HG03108 (cell line): ENCODE results near the gene SEMA4F.

Experiments
- ATAC-seq: cut with Tn5 transposase; IDR thresholded peaks from one replicate; pipeline ENCODE4 v1.9.1; 2021; ENCODE audit warnings: moderate library complexity; ENCODE audit not compliant: unreplicated experiment

SEMA4F gene

DNA sequence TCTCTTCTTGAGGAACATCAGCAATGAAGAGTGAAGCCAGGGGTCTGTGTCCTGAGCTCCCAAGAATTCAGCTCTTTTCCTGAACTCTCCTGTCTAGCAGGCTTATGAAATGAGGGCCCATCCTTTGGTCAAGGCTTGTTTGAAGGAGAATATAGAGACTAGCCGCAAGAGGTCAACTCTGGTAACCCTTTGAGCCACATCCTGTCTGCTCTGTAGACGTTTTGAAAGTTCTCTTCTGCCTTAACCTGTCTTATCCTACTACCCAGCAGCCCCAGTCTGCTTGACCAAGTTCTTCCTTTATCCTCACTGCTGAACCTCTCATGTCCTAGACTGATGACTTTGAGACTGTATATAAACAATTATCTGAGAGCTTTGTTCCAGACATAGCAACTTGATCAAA, 5.4 kb downstream of the SEMA4F start:
- ATAC-seq: no peak

DNA sequence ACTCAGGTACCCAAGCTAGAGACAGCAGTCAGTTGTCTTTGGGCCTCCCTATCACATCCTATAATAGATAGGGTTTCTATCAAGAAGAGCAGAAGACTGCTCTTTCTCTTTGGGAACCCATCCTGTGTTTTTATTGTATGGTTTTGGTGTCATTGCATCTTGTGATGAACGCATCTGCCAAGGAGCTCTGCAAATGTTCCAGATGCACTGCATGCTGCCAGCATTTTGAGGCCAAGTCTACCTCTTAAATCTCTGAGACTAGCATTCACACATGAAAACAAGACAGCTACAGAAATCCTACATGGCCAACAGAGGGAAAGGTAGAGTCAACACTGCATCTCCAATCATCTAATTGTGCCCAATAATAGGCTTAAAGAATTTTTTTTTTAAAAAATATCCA, 14.0 kb downstream of the SEMA4F start:
- no peak for ATAC-seq

DNA sequence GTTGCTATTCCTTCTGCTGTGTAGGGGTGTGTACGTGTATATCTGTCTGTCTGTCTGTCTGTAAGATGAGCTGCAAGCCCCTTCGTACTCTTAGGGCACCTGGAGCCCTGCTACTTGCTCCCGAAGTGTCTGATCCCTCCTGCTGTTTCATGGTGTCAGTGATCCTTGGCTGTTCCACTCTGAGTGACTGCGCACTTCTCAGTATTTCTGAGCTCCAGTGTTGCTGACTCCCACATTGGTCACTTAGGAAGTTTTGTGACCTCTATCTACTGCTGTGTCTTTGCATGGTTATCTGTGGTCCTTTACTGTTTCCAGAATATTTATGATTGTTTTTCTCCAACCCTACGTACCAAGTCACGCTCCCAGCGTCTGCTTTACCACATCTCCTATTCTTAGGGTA, 16.2 kb downstream of the SEMA4F start:
- no peak for ATAC-seq

DNA sequence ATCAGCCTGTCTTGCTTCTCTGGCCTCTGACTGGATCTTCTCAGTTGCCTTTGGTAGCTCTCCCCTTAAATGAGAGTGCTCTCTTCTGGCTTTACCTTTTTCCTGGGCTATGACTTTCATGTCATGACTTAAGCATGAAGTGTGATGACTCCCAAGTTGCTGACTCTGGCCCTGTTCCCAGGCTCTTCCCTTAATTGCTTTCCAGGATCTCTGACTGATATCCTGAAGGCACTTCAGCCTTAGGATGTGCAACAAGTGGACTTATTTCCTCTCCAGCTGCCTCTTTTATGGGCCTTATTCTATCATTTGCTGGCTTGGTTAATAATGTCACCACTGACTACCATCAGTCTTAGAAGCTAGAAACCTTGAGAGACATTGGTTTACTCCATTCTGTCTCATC, 17.4 kb downstream of the SEMA4F start:
- no peak for ATAC-seq

DNA sequence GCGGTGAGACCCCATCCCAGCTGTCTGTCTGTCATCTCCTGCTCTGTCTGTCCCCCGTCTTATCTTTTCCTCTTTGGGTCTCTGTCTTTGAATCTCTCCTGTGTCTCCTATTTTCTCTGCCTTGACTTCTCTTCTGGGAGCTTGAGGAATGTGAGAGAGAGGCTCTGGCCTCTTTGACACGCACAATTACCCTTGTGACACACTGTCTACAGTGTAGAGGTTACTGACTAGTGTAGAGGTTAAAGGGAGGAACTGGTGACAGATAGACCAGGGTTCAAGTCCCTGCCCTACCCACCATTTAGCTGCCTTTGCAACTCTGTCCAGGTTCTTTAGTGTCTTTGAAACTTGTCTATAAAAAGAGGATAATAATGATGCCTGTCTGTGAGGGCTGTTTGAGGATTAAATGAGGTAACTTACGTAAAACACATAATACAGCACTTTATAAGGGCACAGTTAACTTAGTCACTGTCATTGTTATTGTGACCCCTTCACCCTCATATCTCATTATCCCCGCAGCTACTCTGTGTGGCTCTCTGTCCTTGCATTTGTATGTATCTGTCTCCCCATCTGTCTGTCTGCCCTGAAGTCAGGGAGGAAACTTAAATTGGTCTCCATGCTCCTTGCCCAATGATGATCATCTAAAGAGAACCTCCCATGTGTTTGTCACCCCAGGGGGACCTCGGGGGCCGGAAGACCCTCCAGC, 19.9 kb downstream of the SEMA4F start:
- ATAC-seq: no peak

DNA sequence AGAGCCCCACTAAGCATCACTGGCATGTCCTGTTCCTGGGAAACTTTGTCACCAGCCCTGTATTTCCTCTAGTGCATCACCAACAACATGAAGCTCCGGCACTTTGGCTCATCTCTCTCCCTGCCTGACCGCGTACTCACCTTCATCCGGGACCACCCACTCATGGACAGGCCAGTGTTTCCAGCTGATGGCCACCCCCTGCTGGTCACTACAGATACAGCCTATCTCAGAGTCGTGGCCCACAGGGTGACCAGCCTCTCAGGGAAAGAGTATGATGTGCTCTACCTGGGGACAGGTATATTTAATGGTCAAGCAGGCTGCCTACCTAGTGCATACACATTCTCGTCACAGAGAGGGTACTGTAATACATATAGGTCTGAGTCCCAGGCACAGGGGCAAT, 21.0 kb downstream of the SEMA4F start:
- no peak for ATAC-seq

DNA sequence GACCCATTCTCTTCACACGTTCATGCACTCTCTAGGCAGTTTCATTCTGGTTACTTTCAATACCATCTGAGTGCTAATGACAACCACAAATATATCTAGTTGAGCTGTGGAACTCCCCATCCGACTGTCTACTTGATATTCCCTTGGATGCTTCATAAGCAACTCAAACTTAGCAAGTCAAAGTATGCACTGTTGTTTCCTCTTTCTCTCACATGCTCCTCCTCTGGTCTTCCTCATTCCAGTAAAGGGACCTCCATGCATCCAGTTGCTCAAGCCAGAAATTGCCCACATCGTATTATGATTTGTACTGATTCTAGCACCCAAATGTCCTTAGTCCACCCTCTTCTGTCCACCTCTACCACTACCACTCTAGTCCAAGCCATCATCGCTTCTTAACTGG, 22.3 kb downstream of the SEMA4F start:
- ATAC-seq: no peak

DNA sequence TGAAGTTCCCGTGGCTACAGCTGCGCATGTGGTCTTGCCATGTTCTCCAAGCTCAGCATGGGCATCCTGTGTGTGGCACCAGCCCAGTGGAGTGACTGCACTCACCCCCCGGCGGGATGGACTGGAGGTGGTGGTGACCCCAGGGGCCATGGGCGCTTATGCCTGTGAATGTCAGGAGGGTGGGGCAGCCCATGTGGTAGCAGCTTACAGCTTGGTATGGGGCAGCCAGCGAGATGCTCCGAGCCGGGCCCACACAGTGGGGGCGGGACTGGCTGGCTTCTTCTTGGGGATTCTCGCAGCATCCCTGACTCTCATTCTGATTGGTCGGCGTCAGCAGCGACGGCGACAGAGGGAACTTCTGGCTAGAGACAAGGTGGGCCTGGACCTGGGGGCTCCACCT, 25.6 kb downstream of the SEMA4F start:
- no peak for ATAC-seq

DNA sequence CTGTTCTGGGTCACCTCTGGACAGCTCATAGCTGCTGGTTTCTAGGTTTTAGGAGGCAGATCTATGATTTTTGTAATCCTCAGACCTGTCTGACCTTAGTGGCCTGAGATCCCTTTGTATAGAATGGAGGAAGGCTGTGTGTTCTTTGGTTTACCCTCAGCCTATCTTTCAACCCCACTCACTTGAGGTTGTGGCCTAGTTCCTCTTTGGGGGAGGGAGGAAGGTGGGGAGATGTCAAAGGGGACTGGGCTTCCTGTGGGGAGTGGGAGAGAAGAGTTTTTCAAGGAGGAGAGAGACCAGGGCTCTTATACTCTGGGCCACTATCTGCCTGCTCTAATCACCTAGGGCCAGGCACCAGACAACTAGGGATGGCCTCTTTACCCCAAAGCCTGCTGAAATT, 28.5 kb downstream of the SEMA4F start:
- no peak for ATAC-seq

DNA sequence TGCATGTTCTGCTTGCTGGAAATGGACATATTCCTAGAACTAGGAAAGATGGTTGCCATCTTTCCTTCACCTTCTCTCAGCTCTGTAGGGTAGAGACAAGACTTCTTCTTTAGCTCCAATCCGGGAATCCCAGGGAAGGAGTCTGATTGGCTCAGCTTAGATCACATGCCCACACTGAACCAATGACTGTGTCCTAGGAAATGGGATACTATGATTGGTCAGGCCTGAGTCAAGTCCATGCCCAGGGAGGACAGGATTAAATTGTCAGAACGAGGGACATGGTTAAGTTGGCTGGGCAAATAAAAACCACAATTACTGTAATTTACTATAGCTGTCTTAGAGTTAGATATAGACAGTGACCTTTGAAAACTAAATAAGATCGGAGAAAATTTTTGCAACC, 31.4 kb downstream of the SEMA4F start:
- no peak for ATAC-seq

DNA sequence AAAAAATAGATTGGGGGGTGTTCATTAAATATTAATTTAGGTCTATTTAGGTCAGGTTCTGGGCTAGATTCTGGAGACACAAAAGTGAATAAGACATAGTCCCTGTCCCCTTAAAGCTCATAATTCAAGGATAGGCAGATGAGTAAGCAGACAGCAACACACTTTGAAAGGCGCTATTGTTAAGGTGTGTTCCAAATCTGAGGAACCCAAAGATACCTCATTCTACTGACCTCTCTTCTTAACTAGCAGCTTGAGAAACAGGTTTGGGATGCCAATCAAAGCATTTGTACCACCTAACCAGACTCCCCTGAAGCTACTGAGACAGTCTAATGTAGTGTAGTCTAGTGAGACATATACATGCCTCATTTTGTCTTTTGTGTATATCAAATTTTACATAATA, 34.8 kb downstream of the SEMA4F start:
- no peak for ATAC-seq

DNA sequence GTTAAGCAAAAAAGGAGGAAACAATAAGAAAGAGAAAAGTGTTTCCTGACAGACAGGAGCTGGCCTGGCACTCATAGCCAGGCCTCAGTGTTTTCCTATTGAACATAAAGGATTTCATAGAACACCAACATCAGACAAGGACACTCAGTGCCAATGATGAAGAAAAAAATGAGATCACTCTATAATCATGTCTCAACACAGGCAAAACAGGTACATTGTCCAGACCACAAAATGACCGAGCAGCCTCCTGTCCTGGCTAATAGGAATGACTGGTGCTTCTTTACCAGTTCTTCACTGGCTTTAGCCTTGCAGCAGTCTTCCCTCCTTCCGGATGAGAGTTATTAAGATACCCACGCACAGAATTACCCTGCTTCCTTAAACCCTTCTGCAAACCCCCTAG, 35.6 kb downstream of the SEMA4F start:
- no peak for ATAC-seq

DNA sequence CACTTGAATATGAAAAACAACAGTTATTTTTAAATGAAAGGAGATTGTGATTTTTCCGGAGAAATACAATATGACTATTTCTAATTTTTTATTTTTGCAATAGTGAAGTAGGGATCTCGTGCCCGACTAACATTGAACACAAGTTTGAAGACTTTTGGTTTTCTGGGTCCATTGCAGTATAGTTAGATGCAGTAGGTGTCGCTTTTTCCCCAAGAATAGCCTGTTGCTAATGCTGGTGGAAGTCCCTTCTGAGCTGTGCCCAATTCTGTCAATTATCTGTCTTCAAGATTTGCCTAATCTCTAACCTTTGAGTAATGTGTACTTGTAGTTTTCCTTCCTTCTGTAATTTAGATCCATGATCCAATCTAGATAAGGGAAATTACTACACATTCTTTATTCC, 36.5 kb downstream of the SEMA4F start:
- no peak for ATAC-seq

DNA sequence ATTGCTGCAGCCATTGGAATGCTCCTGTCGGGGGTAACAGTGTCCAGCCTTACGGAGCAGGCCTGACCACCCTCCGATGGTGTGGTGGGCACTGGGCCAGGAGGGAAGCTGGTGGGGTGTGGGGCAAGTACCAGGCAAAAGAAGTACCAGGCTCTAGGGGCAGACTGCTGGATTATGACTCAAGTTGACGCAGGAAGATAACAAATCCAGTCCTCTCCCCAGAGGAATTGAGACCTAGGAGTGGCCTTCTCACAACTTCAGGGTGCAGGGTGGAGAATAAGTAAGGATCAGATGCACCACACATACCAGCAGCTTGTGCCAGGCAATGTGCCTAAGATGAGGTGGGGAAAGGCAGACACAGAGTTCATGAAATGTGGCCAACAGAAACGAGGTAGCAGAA, 37.9 kb downstream of the SEMA4F start:
- no peak for ATAC-seq

DNA sequence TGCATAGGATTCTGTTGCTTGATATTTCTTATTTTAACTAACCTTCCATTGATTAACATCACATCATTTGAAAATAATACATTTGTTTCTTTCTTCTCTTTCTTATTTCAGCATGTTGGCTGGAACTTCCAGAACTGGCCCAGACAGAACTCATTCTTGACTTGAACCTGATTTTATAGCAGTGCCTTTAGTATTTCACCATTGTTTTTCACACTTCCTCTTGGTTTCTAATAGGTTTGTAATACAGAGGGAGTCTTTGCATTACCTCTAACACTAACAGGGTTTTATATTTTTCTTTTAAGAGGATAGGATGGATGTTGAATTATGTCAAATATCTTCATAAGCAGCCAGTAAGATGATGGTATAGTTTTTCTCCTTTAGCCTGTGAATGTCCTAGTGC, 39.2 kb downstream of the SEMA4F start:
- ATAC-seq: no peak

DNA sequence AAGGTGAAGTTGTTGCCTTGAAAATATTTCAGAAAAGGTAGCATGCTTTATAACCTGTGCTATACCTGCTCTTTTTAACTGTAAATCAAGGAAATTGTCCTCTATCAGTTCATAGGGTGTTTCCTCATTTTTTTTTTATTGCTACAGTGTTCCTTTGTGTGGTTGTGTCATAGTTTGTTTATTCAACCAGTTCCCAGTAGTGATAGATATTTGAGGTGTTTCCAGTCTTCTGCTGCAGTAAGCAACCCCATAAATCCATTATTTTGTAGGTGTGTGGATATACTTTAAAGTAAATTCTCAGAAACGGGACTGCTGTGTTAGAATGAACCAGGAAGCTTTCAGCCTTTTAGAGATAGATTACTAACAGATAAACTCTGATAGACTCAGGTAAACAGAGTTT, 39.6 kb downstream of the SEMA4F start:
- no peak for ATAC-seq

DNA sequence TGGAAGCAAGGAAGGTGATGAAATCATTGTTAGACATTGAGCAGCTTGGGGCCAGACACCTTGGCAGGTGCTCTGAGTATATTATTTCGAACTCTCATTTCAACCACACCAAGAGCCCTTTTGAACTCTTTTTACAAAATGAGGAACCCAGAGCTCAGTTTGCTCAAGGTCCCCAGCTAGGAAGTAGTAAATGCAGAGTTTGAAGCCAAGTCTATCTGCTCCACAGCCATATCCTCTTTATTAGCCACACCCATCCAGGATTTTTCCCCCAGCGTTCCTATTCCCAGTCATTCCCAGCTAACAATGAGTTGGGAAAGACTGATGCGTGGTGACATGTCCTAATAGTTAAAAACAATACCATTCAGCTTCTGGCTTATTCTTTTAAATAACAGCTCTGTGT, 40.2 kb downstream of the SEMA4F start:
- ATAC-seq: no peak

DNA sequence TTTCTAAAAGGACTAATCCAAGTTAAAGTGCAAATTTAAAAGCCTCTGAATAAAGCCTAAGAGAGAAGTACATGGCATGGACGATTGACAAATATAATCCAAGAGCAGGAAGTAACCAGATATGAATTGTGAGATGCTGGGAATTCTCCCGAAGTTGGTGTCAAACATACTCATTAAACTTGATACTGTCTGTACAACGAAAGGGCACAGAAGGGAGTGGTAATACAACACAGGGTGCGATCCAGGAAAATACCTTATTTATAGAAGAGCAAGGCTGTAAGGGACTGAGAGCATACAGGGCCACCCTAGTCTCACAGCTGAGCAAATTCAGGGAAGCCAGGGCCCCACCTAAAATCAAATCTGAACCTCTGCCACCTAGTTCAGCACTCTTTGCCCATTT, 41.6 kb downstream of the SEMA4F start:
- no peak for ATAC-seq

DNA sequence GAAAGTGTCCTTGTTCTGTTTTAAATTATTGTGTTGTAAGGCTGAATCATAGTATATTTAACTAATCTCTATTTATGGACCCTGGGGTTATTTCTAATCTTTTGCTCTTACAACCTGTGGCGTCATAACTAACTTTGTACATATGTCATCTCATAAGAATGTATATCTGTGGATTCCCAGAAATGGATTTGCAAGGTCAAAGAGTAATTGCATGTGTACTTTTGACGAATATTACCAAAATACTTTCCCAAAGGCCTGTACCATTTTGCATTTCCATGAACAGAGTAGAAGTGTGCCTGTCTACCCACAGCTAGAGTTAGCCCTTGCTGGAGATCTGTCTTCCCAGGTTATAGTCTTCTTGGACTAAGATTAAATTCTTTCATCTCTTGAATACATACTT, 42.8 kb downstream of the SEMA4F start:
- no peak for ATAC-seq

DNA sequence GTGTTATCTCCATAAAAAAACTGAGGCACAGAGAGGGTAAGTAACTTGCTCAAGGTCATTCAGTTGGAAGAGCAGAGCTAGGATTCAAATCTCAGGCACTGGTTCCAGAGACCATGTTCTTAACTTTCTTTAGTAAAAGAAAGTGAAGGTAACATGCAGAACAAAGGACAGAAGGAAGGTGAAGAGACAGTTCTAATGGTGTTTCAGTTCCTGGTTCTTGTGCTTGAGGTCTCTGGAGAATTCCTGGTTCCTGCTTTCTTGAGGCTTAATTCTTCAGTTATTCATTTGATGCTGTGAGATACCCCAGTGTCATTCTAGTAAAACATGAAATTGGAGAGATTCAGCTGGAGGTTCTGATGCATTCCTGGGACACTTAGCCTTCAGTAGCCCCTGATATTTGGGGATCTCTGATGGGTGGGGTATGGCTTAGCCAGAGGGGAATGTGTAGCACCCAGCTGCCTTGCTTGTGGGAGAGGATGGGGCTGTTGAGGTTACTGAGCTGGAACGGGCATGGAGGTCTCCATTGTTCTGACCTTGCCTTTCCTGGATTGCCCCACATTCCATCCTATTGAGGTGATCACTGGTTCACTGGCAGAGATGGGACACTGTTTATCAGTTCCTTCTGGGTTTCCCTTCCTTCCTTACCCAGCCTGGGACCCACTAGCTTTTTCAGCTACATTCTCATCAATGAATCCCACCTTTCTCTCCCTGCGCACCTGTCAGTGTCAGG, 46.8 kb downstream of the SEMA4F start:
- no peak for ATAC-seq

DNA sequence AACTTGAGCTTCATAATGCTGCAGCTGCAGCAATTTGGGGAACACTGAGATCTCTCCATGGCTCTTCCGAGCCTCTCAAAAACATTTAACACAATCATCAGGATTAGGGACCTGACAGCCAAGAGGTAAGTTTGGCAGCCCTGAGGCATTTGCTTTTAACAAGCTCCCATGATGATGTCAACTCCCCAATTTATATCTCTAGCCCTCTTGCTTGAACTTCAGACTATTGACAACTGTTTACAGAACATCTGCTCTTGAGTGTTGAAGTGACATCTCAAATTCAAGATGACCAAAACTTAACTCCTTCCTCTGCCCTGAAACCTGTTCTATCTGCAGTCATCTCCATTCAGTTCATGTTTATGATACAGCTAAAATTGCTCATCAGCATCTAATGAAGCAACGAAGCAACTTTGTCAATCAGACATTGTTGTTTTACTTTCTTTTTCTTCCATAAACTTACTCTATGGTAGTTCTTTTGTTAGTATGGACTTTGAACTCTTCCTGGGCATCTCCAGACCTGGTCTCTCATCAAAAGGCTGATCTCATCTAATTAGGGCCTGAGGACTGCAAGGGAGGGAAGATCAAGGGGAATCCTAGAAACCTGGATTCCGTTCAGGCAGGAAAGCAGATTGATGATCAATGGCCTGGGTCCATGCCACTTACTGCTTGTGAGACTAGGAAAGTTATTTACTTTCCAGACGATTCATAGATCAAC, 48.1 kb downstream of the SEMA4F start:
- no peak for ATAC-seq

DNA sequence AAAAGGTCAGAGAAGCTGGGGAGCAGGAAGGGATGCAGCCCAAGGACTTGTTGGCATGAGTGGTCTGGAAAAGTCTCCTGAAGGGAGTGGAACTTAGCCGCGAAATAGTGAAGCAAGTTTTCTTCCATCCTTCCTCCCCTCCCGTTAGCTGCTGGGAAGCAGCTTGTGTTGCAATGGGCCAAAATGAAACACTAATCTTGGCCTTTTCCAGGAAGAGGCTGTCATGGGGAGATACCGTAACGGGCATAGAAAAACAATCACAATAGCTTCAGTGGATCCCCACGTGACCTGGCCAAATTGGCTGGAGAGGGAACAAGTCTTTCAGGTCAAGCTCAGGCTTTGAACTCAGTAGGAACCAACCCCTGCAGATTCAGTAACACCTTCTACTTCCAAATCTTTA, 49.3 kb downstream of the SEMA4F start:
- no peak for ATAC-seq
